Liver (tissue), 3 donors: Measurements from ENCODE around the gene SERP2.

Experiments used
- CTCF ChIP-seq: fragments of 150-350 bp; IDR thresholded peaks from 2 replicates; pipeline ENCODE4 v1.5.1; 2017; ENCODE audit warnings: improper control_type of control experiment, low read depth, low read length; ENCODE audit not compliant: missing input control
- EGR1 ChIP-seq, 2 donors: IDR thresholded peaks; 2 replicates each; pipeline ENCODE4 v1.6.1; 2016 to 2018; ENCODE audit warnings: antibody characterized with exemption in 2 of 2, low read depth in 2 of 2
- FOXA1 ChIP-seq: IDR thresholded peaks from 2 replicates; pipeline ENCODE4 v1.6.1; 2016; ENCODE audit warnings: antibody characterized with exemption
- GABPA ChIP-seq, 2 donors: IDR thresholded peaks in 1 of 2; conservative IDR thresholded peaks in 1 of 2; 2 replicates each; pipeline ENCODE4 v1.6.1; 2016; ENCODE audit warnings: antibody characterized with exemption in 2 of 2, mild to moderate bottlenecking in 1 of 2, moderate library complexity in 1 of 2
- HNF4A ChIP-seq, 2 donors: conservative IDR thresholded peaks; 2 replicates each; pipeline ENCODE4 v1.6.1; 2016; ENCODE audit warnings: antibody characterized with exemption in 2 of 2, mild to moderate bottlenecking in 2 of 2
- HNF4G ChIP-seq: IDR thresholded peaks from 2 replicates; pipeline ENCODE4 v1.6.1; 2016; ENCODE audit warnings: antibody characterized with exemption
- MAX ChIP-seq: IDR thresholded peaks from 2 replicates; pipeline ENCODE4 v1.6.1; 2016; ENCODE audit warnings: antibody characterized with exemption
- RAD21 ChIP-seq, 2 donors: IDR thresholded peaks; 2 replicates each; pipeline ENCODE4 v1.6.1; 2016; ENCODE audit warnings: antibody characterized with exemption in 2 of 2, mild to moderate bottlenecking in 2 of 2
- REST ChIP-seq: IDR thresholded peaks from 2 replicates; pipeline ENCODE4 v1.6.1; 2016; ENCODE audit warnings: antibody characterized with exemption, mild to moderate bottlenecking
- TAF1 ChIP-seq: conservative IDR thresholded peaks from 2 replicates; pipeline ENCODE4 v1.6.1; 2016; ENCODE audit warnings: antibody characterized with exemption, mild to moderate bottlenecking
- YY1 ChIP-seq: IDR thresholded peaks from 2 replicates; pipeline ENCODE4 v1.6.1; 2016; ENCODE audit warnings: antibody characterized with exemption, mild to moderate bottlenecking
- donor health status: healthy.
- donor health status: healthy.

- TF ChIP-seq CTCF: no peak
- TF ChIP-seq REST: no peak
- no peak for TF ChIP-seq GABPA (IDR thresholded peaks at IDR 0.05 in 1 of 2, conservative IDR thresholded peaks at IDR 0.05 in 1 of 2)
- TF ChIP-seq RAD21 (IDR thresholded peaks at IDR 0.05): no peak
- TF ChIP-seq MAX: no peak
- TF ChIP-seq HNF4G: no peak
- no peak for TF ChIP-seq EGR1 (IDR thresholded peaks at IDR 0.05; ENCODE audit: low read depth in 2 of 2)
- no peak for TF ChIP-seq HNF4A (conservative IDR thresholded peaks at IDR 0.05)
- no peak for TF ChIP-seq FOXA1
- no peak for TF ChIP-seq TAF1
- no peak for TF ChIP-seq YY1
Observed at GRCh38 chr13:44379885-44380284, 6.3 kb downstream of the SERP2 start.
